Loucy (cell line): ENCODE results near the gene MUCL1.

Experiments used
- EZH2phosphoT487 ChIP-seq: fragments of 200-600 bp; IDR thresholded peaks from 2 replicates; pipeline ENCODE4 v1.6.1; 2018; ENCODE audit warnings: antibody characterized with exemption, mild to moderate bottlenecking, moderate library complexity, borderline replicate concordance
- TF ChIP-seq, protein P1 (sequence below): fragments of 200-600 bp; sonication (generic); conservative IDR thresholded peaks from 2 replicates; pipeline ENCODE4 v1.5.1; 2014; ENCODE audit warnings: mild to moderate bottlenecking, antibody characterized with exemption, low read length

- TF ChIP-seq, protein P1, sequence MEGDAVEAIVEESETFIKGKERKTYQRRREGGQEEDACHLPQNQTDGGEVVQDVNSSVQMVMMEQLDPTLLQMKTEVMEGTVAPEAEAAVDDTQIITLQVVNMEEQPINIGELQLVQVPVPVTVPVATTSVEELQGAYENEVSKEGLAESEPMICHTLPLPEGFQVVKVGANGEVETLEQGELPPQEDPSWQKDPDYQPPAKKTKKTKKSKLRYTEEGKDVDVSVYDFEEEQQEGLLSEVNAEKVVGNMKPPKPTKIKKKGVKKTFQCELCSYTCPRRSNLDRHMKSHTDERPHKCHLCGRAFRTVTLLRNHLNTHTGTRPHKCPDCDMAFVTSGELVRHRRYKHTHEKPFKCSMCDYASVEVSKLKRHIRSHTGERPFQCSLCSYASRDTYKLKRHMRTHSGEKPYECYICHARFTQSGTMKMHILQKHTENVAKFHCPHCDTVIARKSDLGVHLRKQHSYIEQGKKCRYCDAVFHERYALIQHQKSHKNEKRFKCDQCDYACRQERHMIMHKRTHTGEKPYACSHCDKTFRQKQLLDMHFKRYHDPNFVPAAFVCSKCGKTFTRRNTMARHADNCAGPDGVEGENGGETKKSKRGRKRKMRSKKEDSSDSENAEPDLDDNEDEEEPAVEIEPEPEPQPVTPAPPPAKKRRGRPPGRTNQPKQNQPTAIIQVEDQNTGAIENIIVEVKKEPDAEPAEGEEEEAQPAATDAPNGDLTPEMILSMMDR, result no peak
- no peak for TF ChIP-seq EZH2phosphoT487
Measured at GRCh38 chr12:54865683-54866324, 11.5 kb downstream of the MUCL1 start.
